GM21423 (cell line): ENCODE measurements around the gene SLX9.
A peak's percentile ranks its signal among the peaks of the same experiment; 100 is the strongest.

Experiments
- ATAC-seq: cut with Tn5 transposase; IDR thresholded peaks from one replicate; pipeline ENCODE4 v1.9.1; 2021; ENCODE audit warnings: mild to moderate bottlenecking, moderate library complexity; ENCODE audit not compliant: unreplicated experiment

Gene SLX9, protein sequence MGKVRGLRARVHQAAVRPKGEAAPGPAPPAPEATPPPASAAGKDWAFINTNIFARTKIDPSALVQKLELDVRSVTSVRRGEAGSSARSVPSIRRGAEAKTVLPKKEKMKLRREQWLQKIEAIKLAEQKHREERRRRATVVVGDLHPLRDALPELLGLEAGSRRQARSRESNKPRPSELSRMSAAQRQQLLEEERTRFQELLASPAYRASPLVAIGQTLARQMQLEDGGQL

DNA sequence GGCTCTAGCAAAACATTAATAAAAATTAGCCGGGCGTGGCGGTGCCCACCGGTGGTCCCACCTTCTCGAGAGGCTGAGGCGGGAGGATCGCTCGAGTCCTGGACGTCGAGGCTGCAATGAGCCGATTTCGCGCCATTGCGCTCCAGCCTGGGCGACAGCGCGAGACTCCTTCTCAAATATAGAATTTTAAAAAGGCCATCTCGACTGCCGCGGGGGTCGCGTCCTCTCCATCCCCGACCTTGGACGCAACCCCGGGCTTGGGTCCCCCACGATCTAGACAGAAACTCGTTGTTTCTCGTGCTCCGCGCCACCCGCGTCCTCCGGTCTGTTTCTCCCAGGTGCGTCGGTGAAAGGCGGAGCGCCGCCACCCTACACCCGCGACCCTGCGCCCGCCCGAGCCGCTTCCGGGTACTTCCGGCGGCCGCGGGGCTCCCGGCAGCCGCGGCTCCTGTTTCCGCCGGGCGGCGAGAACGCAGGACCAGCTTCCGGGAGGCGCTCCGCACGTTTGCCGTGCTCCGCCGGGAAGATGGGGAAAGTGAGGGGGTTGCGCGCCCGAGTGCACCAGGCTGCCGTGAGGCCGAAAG is at the start of gene SLX9:
Gene SLX9, plus strand, starts transcription at position 498 of the 584 bp plus-strand sequence. Its CDS starts 29 bp downstream, at position 527.
- ATAC-seq, result peak; percentile 81

DNA sequence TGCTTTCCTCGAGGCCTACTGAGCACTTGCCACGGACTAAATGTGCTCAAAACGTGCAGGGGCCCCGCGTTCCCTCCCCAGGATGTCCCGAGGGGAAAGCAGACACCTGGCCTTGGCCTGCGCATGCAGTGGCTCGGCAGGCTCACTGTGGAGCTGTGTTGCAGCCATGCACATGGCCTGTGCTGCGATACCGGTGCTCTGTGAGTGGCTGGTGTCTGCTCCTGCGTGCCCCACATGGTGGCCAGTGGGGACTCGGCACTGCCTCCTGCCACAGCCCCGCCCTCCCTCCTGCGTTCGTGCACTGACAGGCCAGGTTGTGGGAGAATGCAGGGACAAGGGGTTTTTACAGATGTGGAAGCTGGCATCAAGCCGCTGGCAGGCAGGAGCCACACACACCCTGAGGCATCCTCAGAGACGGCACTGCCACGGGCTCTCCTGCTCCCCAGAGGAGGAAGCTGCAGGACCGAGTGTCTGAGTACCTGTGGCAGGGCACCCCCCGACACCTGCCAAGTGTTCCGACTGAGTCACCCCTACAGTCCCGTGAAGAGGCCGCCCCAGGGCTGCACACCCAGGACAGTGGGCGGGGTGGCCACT is 49.4 kb upstream of the SLX9 start:
- no peak for ATAC-seq

DNA sequence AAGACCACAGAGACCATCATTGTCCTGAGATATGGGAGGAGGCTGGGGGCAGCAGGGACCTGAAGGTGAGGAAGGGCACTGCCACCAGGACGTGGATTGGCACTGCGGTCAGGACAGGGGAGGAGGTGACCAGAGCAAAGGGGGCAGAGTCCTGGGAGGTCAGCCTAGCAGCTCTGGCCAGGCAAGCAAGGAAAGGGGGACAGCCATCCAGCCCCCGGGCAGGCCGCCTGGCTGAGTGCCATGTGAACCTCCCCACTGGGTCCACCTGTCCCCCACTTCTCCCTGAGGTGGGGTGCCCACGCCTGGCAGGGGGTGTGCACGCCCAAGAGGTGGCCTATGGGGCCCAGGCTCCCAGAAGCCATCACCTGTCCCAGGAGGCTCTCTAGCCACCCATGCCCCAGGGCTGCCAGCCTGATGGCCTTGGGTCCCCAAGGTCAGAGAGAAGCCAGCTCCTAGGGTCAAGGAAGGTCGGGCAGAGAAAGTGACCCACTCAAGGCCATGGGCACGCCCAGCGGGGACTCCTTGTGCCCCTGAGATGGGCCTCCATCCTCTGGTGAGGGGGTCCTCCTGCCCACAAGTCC is 48.8 kb upstream of the SLX9 start:
- ATAC-seq, result no peak

DNA sequence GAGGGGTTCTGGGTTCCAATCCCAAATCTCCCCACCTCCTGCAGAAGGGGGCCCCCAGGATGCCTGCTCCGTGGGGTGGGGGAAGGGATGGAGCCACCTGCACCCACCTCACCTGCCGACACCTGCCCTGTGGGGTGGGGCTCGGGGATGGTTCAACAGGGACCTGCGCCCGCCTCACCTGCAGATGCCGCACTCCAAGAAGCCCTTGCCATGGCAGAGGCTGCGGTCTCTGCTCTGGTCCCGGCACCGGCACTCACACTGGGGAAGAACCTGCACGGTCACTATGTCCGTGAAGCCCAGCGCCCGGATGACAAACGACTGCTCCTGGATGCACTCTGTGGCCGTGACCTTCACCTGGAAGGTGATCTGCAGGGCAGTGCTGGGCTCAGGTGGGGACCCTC is 48.2 kb upstream of the SLX9 start:
- ATAC-seq, result no peak

DNA sequence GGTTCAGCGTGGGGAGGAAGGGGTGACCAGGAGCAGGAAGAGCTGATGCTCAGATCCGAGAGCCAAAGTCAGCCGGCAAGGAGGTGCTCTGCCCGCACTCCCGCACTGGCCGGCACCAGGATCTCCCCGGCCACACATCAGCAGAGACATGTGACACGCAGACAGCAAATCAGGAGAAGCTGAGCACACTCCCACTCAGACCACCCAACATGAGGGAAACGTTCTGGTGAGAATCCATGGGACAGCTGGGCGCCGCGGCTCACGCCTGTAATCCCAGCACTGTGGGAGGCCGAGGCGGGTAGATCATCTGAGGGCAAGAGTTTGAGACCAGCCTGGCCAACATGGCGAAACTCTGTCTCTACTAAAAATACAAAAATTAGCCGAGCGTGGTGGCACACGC is 47.7 kb upstream of the SLX9 start:
- no peak for ATAC-seq

GRCh38 chr21:44892536-44893277 is 47.1 kb upstream of the SLX9 start:
- no peak for ATAC-seq

DNA sequence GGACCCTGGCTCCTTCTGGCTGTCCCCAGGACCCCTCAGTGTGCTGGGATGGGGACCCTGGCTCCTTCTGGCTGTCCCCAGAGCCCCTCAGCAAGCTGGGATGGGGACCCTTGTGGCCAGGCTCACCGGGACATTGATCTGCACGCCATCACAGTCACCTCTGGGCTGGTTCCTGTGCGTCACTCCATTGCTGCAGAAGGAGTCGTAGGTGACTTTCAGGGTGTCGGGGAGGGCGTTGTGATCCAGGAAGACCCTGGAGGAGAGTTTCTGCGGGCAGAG is 46.6 kb upstream of the SLX9 start:
- ATAC-seq, result no peak

DNA sequence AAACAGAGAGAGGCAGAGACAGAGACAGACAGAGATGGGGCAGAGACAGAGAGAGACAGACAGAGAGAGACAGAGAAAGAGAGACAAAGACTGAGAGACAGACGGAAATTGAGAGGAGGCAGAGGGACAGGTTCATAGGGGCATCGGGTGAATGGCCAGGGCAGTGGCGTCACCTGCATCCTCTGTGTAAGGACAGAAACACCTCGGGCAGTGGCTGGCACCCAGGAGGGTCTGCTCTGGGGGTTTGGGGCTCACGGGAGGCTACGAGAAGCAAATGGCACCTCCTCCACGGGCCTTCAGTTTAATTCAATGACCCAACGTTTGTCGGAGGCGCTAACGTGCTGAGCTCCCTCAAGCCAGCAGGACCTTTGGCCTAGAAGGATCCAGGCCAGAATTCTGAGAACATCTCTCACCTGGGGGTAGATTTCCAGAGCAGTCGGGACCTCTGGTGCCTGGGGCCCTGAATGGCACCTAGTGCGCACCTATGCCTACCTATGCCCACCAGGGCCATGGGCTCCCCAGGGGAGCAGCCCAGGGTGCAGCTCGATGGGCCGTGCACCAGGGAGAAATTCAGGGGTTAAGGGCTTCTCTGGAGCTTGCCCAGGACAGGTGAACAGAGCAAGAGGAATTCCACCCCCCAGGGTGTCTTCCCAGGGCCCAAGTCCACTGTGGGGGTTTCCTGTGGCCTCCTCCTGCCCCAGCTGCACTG is 45.7 kb upstream of the SLX9 start:
- ATAC-seq, result no peak

DNA sequence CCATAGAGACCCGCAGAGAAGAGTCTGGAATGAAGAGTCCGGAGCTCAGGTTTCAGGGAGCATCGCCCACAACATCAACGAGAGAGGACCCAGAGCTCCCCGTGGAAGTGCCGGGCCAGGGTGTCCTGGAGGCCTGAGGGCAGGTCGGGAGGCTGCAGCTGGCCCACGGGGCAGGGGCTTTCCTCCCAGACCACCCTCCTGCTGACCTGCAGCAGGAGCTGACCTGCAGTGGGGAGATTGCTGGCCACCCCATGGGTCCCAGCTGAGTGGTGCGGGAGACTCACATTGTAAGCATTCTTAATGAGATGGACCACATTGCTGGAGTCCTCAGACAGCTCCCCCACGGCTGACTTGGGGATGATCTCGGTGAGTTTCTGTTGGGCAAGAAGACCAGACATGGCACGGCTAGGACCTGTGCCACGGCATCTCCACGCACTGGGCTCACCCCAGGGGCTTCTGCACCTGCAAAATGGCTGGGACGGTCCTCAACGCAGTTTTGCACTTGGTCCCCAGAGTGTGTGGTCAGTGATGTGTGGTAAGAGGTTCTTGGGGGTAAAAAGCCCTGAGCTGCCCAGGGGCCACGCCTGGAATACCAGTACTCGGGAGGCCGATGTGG is 45.0 kb upstream of the SLX9 start:
- no peak for ATAC-seq

DNA sequence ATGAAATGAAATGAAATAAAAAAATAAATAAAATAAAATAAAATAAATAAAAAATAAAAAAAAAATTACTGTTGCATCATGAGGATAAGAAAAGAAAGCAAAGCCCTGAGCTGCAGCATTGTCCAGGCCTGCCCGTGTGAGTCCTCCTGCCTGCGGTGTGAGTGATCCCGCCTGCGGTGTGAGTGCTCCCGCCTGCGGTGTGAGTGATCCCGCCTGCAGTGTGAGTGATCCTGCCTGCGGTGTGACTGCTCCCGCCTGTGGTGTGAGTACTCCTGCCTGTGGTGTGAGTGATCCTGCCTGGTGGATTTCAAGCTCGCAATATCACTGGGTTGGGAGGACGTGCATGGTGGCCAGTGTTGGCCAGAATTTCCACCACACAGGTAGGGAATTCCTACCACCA is 44.0 kb upstream of the SLX9 start:
- no peak for ATAC-seq

- no peak for ATAC-seq
These were observed 43.1 kb upstream of the SLX9 start for GRCh38 chr21:44896561-44897286.

GRCh38 chr21:44897326-44898010 is 42.4 kb upstream of the SLX9 start:
- no peak for ATAC-seq

GRCh38 chr21:44898011-44898488 is 41.8 kb upstream of the SLX9 start:
- ATAC-seq, result no peak

- no peak for ATAC-seq
These were observed 40.7 kb upstream of the SLX9 start for GRCh38 chr21:44898851-44899767.

DNA sequence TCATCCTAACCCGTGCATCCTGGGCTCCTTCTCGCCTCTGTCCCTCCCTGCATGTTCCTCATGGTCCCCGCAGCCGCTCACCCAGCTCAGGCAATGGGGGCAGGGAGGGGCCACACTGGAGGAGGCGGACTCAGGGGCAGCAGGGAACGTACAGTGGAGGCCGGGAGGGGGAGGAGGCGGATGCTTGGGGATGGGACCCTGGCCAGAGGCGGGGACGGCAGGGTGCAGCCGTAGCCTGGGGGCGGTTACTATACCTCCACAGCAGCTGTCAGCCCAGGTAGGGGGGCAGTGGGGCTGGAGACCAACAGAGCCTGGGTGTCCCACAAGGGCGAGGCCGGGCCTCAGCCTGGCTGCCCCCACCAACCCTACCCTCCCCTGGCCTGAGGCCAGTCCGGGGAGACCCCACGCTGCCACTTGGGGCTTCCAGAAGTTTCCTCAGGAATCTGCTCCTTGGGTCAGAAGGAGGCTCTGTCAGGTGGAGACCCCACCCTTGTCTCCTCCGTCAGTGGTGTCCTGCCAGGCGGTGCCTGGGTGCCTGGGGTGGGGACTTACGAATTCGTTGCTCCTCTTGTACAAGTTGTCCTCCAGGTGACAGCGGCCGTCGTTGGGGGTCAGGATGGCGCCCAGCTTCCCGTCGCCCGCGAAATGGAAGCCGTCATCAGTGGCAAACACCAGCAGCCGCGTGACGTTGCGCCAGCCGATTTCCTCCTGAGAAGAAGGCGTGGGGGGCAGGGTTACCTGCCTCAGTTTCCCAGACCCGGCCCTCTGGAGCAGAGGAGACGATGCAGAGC is 39.9 kb upstream of the SLX9 start:
- ATAC-seq, result no peak

DNA sequence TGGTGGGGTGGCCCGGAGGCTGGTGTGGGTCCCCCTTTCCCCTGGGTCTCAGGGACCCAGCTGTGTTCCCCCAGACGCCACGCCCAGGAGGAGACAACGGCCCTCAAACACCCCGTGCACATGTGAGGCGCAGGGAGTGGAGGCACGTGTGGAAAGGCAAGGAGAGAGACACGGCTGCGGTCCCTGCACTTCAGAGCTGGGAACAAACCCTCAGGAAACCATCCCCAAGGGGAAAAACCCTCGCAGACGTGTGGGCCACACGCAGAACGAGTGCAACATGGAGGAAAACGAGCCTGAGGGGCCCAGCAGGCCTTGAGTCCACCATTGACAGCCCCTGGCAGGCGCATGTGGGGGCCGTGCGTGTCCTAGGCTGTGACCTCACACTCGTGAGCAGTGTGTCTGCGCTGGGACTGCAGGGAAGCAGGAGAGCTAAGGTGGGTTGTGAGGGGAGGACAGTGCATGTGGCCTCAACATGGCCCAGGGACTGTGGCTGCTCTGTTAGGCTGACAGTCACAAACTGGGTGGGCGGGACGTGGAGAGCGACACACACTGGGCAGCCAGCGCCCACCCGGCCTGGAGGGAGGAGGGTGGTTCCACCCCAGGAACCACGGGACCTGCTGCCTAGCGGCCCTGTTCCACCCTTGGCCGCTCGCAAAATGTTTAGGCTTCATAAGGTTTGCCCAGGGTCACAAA is 39.1 kb upstream of the SLX9 start:
- no peak for ATAC-seq
